Stomach (tissue), 4 donors: ENCODE results near the gene KIF18B.

Experiments used
- CTCF ChIP-seq, 7 experiments: fragments of 450-650 bp in 4 of 7; fragments of 200-600 bp in 3 of 7; sonication (generic) in 3 of 7; IDR thresholded peaks; one replicate each; pipeline ENCODE4 v1.5.1; 2016 to 2019; ENCODE audit warnings: antibody characterized with exemption in 7 of 7, control low read depth in 2 of 7, mild to moderate bottlenecking in 1 of 7
- EP300 ChIP-seq: sonication (generic); formaldehyde crosslinking; IDR thresholded peaks from one replicate; pipeline ENCODE4 v1.6.1; 2017; ENCODE audit warnings: antibody characterized with exemption
- POLR2A ChIP-seq, 4 donors: fragments of 450-650 bp; IDR thresholded peaks; one replicate each; pipeline ENCODE4 v1.6.1; 2016; ENCODE audit warnings: antibody characterized with exemption in 4 of 4, control low read depth in 2 of 4, mild to moderate bottlenecking in 1 of 4, moderate library complexity in 1 of 4

DNA sequence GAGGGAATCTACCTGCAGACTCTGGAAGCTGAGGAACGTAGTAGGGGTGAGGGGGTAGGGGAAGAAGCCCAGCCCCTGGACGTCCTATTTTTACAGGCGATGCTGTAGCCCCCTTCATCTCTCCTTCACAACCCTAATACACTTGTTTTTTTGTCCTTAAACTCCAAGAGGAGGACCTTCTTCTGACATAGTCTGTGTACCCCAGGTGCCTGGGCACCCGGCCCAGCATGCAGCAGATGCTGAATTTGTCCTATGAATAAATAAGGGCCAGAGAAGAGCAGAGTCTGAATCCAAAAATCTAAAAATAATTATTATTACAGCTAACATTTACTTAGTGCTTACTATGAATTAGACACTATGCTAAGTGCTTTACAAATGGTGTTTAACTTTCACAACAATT, 5.1 kb downstream of the KIF18B start:
- no peak for TF ChIP-seq CTCF (IDR thresholded peaks at IDR 0.05)
- TF ChIP-seq POLR2A (IDR thresholded peaks at IDR 0.05) = no peak
- no peak for TF ChIP-seq EP300
